ENCODE measurements around the gene TAF1B. TPM values are rescaled to one million over a fixed set of nuclear protein-coding genes. Genes with fewer than 3 reads are reported as not detected.
A peak's percentile ranks its signal among the peaks of the same experiment; 100 is the strongest.

TAF1B gene
- total RNA-seq, 1 donor from 2014 or later: 28.2 TPM

GRCh38 chr2:9895669-9896590 is 52.7 kb downstream of the TAF1B start:
- H3K4me3 Mint-ChIP-seq: no peak overlapping the region
- peak overlapping the region; percentile 84 for H3K27ac Mint-ChIP-seq
- H3K4me1 Mint-ChIP-seq: peaks cover 36% of the 10 kb centered on the region
- peaks cover 3% of the 10 kb centered on the region for H3K36me3 Mint-ChIP-seq
- DNase-seq (ENCODE audit: low spot score in 2 of 2, unreplicated experiment in 2 of 2): no peak
- no peak for TF ChIP-seq CTCF (IDR thresholded peaks at IDR 0.05; ENCODE audit: unreplicated experiment)
- no peaks in the 10 kb centered on the region for H3K27me3 Mint-ChIP-seq (ENCODE audit: low read depth)
- H3K9me3 Mint-ChIP-seq: no peaks in the 10 kb centered on the region

- Mint-ChIP-seq H3K4me3 (no peak overlapping the region), H3K9me3 (no peaks in the 10 kb centered on the region), H3K27me3 (ENCODE audit: low read depth) (no peaks in the 10 kb centered on the region), H3K27ac (peak overlapping the region; percentile 84), H3K36me3 (peaks cover under 1% of the 10 kb centered on the region), H3K4me1 (peaks cover 36% of the 10 kb centered on the region)
- DNase-seq (ENCODE audit: low spot score in 2 of 2, unreplicated experiment in 2 of 2): no peak
- TF ChIP-seq CTCF (IDR thresholded peaks at IDR 0.05; ENCODE audit: unreplicated experiment): no peak
These were observed 54.1 kb downstream of the TAF1B start for GRCh38 chr2:9897331-9897737.

GRCh38 chr2:9897846-9898245 is 54.6 kb downstream of the TAF1B start:
- Mint-ChIP-seq H3K4me3 (no peak overlapping the region), H3K27me3 (ENCODE audit: low read depth) (no peaks in the 10 kb centered on the region), H3K4me1 (peaks cover 36% of the 10 kb centered on the region), H3K36me3 (no peaks in the 10 kb centered on the region), H3K9me3 (no peaks in the 10 kb centered on the region), H3K27ac (peak overlapping the region; percentile 84)
- no peak for DNase-seq (ENCODE audit: low spot score in 2 of 2, unreplicated experiment in 2 of 2)
- TF ChIP-seq CTCF (IDR thresholded peaks at IDR 0.05; ENCODE audit: unreplicated experiment): no peak

- H3K27ac Mint-ChIP-seq: peak overlapping the region; percentile 72
These were observed 62.1 kb downstream of the TAF1B start for GRCh38 chr2:9905413-9905812.

GRCh38 chr2:9907402-9907801 is 64.1 kb downstream of the TAF1B start:
- Mint-ChIP-seq H3K4me3 (no peak overlapping the region), H3K27ac (no peak overlapping the region), H3K27me3 (ENCODE audit: low read depth) (no peaks in the 10 kb centered on the region), H3K4me1 (peaks cover 12% of the 10 kb centered on the region), H3K9me3 (no peaks in the 10 kb centered on the region), H3K36me3 (peaks cover 16% of the 10 kb centered on the region)
- TF ChIP-seq CTCF (IDR thresholded peaks at IDR 0.05; ENCODE audit: unreplicated experiment): no peak
- DNase-seq (ENCODE audit: low spot score in 2 of 2, unreplicated experiment in 2 of 2): no peak

More at GRCh38 chr2:9905413-9905812, 62.1 kb downstream of the TAF1B start:
- Mint-ChIP-seq H3K27me3 (ENCODE audit: low read depth) (no peaks in the 10 kb centered on the region), H3K36me3 (peaks cover 15% of the 10 kb centered on the region), H3K4me3 (no peak overlapping the region), H3K4me1 (peaks cover 12% of the 10 kb centered on the region), H3K9me3 (no peaks in the 10 kb centered on the region)
- no peak for TF ChIP-seq CTCF (IDR thresholded peaks at IDR 0.05; ENCODE audit: unreplicated experiment)
- no peak for DNase-seq (ENCODE audit: low spot score in 2 of 2, unreplicated experiment in 2 of 2)

Data from mesothelial cell of epicardium (in vitro differentiated cells).